Right cardiac atrium (tissue), 5 donors: ENCODE results near the gene SPACA9. TPM values are rescaled to one million over a fixed set of nuclear protein-coding genes. Genes with fewer than 3 reads are reported as not detected.

Experiments
- ATAC-seq, 2 donors: fragments of 200-7000 bp; cut with Tn5 transposase; one replicate each; pipeline versions ENCODE4 v1.8.0 to v1.9.1; 2020; ENCODE audit warnings: moderate library complexity in 2 of 2, mild to moderate bottlenecking in 1 of 2
- DNase-seq, 3 donors: peaks; one replicate each; pipeline ENCODE4 v3.0.0-alpha.2; 2020
- H3K27ac ChIP-seq: one replicate; pipeline ENCODE4 v1.5.1; 2013; ENCODE audit warnings: mild to moderate bottlenecking, low read length, control low read depth, moderate library complexity
- H3K27me3 ChIP-seq: one replicate; pipeline ENCODE4 v1.6.1; 2013; ENCODE audit not compliant: control insufficient read depth, insufficient read depth
- H3K4me1 ChIP-seq: one replicate; pipeline ENCODE4 v1.6.1; 2013; ENCODE audit warnings: low read length; ENCODE audit not compliant: control insufficient read depth, insufficient read depth
- H3K4me3 ChIP-seq: one replicate; pipeline ENCODE4 v1.5.1; 2013; ENCODE audit warnings: low read length, control low read depth
- H3K9me3 ChIP-seq: one replicate; pipeline ENCODE4 v1.6.1; 2013; ENCODE audit warnings: low read length; ENCODE audit not compliant: control insufficient read depth
- WGBS: extraction: QIAGEN DNeasy Blood & Tissue Kit; methylation state at CpG from one replicate; pipeline ENCODE4 v1.1.7; 2013; 5-methylcytosine and 5-hydroxymethylcytosine counted together
- intact Hi-C, 4 donors: fragments of 100-400 bp; cut with DNase I; formaldehyde crosslinking; loops; one replicate each; pipeline versions ENCODE4 v1.11.0 to v1.14.0; 2022 to 2023
- polyA plus RNA-seq: library from polyadenylated mRNA; stranded (reverse); fragments of 200-250 nt; gene quantifications from one replicate; pipeline ENCODE4 v1.2.3, GENCODE V29; 2013
- total RNA-seq, 4 donors: library from RNA; stranded (reverse); fragmentation: NEBNext Ultra II Directional; extraction: Animal tissue kit (Norgen Biotek cat#: 25700); gene quantifications; one replicate each; pipeline ENCODE4 v1.2.1, GENCODE V29; 2021
- donor health status: healthy with polysubstance abuse.
- donor health status: DM: no; HTN: yes; CAD: no.
- donor health status: DM: no; HTN: no; CAD: no.
- donor health status: DM: no; HTN: yes; CAD: no; lungs with severe emphysema.
- donor health status: DM: yes; HTN: yes; CAD: no.

The SPACA9 gene
- total and polyA plus RNA-seq, 5 donors: 6.2 to 11.2 (median 9.4) TPM

- DNase-seq (no peak), ATAC-seq (no peak)
- no peaks in the 10 kb centered on the region for H3K9me3 ChIP-seq
- H3K4me1 ChIP-seq: no peaks in the 10 kb centered on the region
- H3K4me3 ChIP-seq: no peak overlapping the region
- WGBS: 79% methylated on average over 6 of the region's 6 CpGs
- H3K27me3 ChIP-seq: no peaks in the 10 kb centered on the region
- intact Hi-C loops: no loop called here
- H3K27ac ChIP-seq: no peak overlapping the region
Observed at GRCh38 chr9:132881826-132882225, 3.1 kb downstream of the SPACA9 start.

GRCh38 chr9:132882616-132883015 lies 3.9 kb downstream of the SPACA9 start:
- no peaks in the 10 kb centered on the region for H3K27me3 ChIP-seq
- DNase-seq: no peak
- H3K4me1 ChIP-seq: no peaks in the 10 kb centered on the region
- no peak overlapping the region for H3K27ac ChIP-seq
- WGBS: 76% methylated on average over 6 of the region's 6 CpGs
- ATAC-seq: no peak
- intact Hi-C loops: no loop called here
- no peaks in the 10 kb centered on the region for H3K9me3 ChIP-seq
- no peak overlapping the region for H3K4me3 ChIP-seq

GRCh38 chr9:132883349-132884294 lies 4.9 kb downstream of the SPACA9 start:
- Histone ChIP-seq H3K4me1 (no peaks in the 10 kb centered on the region), H3K4me3 (no peak overlapping the region), H3K27ac (no peak overlapping the region), H3K9me3 (no peaks in the 10 kb centered on the region), H3K27me3 (no peaks in the 10 kb centered on the region)
- intact Hi-C loops: no loop called here
- no peak for DNase-seq
- WGBS: 88% methylated on average over 27 of the region's 27 CpGs
- ATAC-seq: no peak

- Histone ChIP-seq H3K9me3 (no peaks in the 10 kb centered on the region), H3K4me3 (no peak overlapping the region), H3K4me1 (no peaks in the 10 kb centered on the region), H3K27ac (no peak overlapping the region), H3K27me3 (no peaks in the 10 kb centered on the region)
- ATAC-seq (no peak), DNase-seq (no peak)
- intact Hi-C loops: no loop called here
- WGBS: 55% methylated on average over 9 of the region's 9 CpGs
Observed at GRCh38 chr9:132885720-132886333, 7.1 kb downstream of the SPACA9 start.

GRCh38 chr9:132886334-132886725 lies 7.6 kb downstream of the SPACA9 start:
- ATAC-seq (no peak), DNase-seq (no peak)
- no peaks in the 10 kb centered on the region for H3K27me3 ChIP-seq
- H3K9me3 ChIP-seq: no peaks in the 10 kb centered on the region
- no peak overlapping the region for H3K4me3 ChIP-seq
- H3K27ac ChIP-seq: no peak overlapping the region
- 90% methylated on average over 6 of the region's 6 CpGs for WGBS
- intact Hi-C loops: no loop called here
- H3K4me1 ChIP-seq: no peaks in the 10 kb centered on the region

- ATAC-seq (no peak), DNase-seq (no peak)
- WGBS: 89% methylated on average over 18 of the region's 18 CpGs
- Histone ChIP-seq H3K27me3 (no peaks in the 10 kb centered on the region), H3K4me3 (no peak overlapping the region), H3K27ac (no peak overlapping the region), H3K4me1 (no peaks in the 10 kb centered on the region), H3K9me3 (no peaks in the 10 kb centered on the region)
- intact Hi-C loops: no loop called here
Observed at GRCh38 chr9:132887181-132888120, 8.8 kb downstream of the SPACA9 start.

GRCh38 chr9:132888151-132888550 lies 9.5 kb downstream of the SPACA9 start:
- no peak overlapping the region for H3K4me3 ChIP-seq
- intact Hi-C loops: no loop called here
- H3K4me1 ChIP-seq: no peaks in the 10 kb centered on the region
- DNase-seq (no peak), ATAC-seq (no peak)
- H3K9me3 ChIP-seq: no peaks in the 10 kb centered on the region
- WGBS: 95% methylated on average over 18 of the region's 18 CpGs
- H3K27me3 ChIP-seq: no peaks in the 10 kb centered on the region
- no peak overlapping the region for H3K27ac ChIP-seq

- DNase-seq: no peak
- intact Hi-C loops: no loop called here
- no peak overlapping the region for H3K4me3 ChIP-seq
- WGBS: 72% methylated on average over 9 of the region's 9 CpGs
- no peaks in the 10 kb centered on the region for H3K9me3 ChIP-seq
- no peak overlapping the region for H3K27ac ChIP-seq
- no peak for ATAC-seq
- no peaks in the 10 kb centered on the region for H3K27me3 ChIP-seq
- peaks cover 2% of the 10 kb centered on the region for H3K4me1 ChIP-seq
Observed at GRCh38 chr9:132892400-132892799, 13.7 kb downstream of the SPACA9 start.

GRCh38 chr9:132894346-132894745 lies 15.6 kb downstream of the SPACA9 start:
- intact Hi-C loops: no loop called here
- H3K27me3 ChIP-seq: no peaks in the 10 kb centered on the region
- 85% methylated on average over 5 of the region's 5 CpGs for WGBS
- no peaks in the 10 kb centered on the region for H3K9me3 ChIP-seq
- peaks cover 2% of the 10 kb centered on the region for H3K4me1 ChIP-seq
- ATAC-seq (no peak), DNase-seq (no peak)
- H3K4me3 ChIP-seq: no peak overlapping the region
- no peak overlapping the region for H3K27ac ChIP-seq

- no peak overlapping the region for H3K4me3 ChIP-seq
- no peak for DNase-seq
- no peaks in the 10 kb centered on the region for H3K27me3 ChIP-seq
- ATAC-seq: no peak
- H3K4me1 ChIP-seq: peaks cover 2% of the 10 kb centered on the region
- 75% methylated on average over 9 of the region's 9 CpGs for WGBS
- intact Hi-C loops: no loop called here
- no peaks in the 10 kb centered on the region for H3K9me3 ChIP-seq
- H3K27ac ChIP-seq: no peak overlapping the region
Observed at GRCh38 chr9:132894862-132895835, 16.5 kb downstream of the SPACA9 start.
